GM19372 (cell line): Measurements from ENCODE around the gene ZSWIM3.
"Not testable (repeated sequence)": the region's sequence is repeated elsewhere in the genome, so short reads cannot be mapped to it uniquely, and the experiment has no call there.

Experiments
- ATAC-seq: cut with Tn5 transposase; IDR thresholded peaks from one replicate; pipeline ENCODE4 v1.9.1; 2021; ENCODE audit warnings: mild to moderate bottlenecking, low read depth, moderate library complexity; ENCODE audit not compliant: unreplicated experiment

Gene ZSWIM3

DNA sequence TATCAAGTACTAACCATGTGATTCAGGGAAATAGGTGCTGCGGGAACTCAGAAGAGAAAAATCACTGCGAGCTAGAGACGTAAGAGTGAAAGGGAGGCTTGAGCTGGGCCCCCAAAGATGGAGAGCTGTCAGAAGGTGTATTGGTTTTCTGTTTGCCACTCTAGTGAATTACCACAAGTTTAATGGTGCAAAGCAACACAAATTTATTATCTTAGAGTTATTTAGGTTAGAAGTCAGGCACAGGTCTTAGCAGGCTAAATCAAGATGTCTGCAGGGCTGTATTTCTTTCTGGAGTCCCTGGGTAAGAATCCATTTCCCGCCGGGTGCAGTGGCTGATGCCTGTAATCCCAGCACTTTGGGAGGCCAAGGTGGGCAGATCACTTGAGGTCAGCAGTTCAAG, 2.5 kb downstream of the ZSWIM3 start:
- no peak for ATAC-seq

DNA sequence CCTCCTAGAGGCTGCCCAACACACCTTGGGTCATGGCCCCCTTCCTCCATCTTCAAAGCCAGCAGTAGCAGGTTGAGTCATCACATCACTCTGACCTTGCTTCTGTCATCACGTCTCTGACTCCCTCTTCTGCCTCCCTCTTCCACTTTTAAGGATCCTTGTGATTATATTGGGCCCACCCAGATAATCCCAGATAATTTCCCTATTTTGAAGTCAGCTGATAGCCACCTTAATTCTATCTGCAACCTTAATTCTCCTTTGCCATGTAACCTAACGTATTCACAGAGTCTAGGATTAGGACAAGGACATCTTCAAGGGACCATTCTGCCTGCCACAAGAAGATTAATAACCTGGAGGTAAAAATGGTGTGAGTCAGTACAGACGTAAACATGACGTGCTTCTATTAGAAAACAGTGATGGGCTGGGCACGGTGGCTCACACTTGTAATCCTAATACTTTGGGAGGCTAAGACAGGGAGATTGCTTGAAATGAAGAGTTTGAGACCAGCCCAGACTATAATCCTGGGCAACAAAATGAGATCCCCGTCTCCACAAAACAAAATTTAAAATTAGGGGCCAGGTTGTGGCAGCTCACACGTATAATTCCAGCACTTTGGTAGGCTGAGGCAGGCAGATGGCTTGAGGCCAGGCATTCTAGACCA, 3.3 kb downstream of the ZSWIM3 start:
- ATAC-seq: no peak

- no peak for ATAC-seq
Measured at GRCh38 chr20:45861221-45862075, 4.0 kb downstream of the ZSWIM3 start.

DNA sequence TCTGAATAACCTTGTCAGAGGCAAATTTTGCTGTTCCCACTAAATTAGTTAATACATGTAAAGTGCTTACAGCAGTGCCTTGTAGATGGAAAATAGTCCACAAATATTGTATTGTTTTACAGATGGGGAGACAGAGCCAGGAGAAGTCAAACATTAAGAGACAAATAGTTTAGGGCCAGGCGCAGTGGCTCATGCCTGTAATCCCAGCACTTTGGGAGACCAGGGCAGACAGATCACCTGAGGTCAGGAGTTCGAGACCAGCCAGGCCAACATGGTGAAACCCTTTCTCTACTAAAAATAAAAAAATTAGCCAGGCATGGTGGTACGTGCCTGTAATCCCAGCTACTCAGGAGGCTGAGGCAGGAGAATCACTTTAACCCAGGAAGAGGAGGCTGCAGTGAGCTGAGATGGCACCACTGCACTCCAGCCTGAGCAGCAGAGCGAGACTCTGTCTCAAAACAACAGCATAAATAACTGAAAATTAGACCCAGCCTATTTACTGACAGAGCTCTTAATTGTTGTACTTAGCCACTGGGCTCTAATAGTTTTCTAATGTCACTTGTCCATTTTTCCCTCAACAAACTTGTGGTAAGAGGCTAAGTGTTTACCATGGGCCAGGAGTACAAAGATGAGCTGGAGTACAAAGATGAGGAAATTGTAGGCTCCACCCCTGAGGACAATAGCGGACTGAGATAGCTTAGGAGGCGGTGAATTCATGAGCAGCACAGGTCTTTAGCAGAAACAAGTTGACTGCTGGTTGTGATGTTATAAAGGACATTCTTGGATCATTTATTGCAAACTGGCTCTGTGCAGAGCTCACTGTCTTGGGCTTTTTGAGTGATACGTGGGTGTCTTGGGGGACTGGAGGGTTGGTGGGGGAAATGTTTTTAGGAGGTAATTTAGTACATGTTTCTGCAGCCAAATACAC, 6.4 kb downstream of the ZSWIM3 start:
- no peak for ATAC-seq

DNA sequence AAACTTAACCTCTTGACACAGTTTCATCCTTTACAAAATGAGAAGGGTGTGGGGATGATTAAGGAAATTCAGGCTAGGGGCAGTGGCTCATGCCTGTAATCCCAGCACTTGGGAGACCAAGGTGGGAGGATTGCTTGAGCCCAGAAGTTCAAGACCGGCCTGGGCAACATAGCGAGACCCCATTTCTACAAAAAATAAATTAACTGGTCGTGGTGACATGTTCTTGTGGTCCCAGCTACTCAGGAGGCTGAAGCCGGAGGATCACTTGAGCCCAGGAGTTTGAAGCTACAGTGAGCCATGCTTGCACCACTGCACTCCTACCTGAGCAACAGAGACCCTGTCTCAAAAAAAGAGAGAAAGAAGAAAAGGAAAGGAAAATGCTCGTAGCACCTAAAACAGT, 9.0 kb downstream of the ZSWIM3 start:
- no peak for ATAC-seq

DNA sequence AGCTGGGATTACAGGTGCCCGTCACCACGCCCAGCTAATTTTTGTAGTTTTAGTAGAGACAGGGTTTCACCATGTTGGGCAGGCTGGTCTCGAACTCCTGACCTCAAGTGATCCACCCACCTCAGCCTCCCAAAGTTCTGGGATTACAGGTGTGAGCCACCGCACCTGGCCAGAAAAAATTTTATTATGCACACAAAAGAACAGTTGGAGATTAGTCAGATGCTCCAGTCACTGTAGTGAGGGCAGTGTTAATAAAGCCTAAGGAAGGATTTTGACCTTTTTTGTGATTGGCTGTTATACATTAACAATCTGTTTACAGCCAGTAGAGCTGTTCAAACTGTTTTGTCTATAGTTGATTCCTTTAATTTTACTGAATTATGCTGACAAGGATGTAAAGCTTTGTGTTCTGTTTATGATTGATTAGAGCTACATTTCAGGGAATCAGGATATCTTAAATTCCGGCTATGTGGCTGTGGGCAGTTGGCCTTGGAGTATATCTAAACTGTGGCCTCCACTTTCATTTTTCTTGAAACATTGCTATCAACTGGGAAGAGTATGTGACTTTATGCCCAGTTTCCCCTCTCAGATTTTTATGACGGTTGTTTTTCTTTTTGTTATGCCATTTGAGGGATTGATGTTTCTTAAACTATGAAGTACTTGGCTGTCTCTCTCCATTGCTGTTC, 9.9 kb downstream of the ZSWIM3 start:
- ATAC-seq: no peak

DNA sequence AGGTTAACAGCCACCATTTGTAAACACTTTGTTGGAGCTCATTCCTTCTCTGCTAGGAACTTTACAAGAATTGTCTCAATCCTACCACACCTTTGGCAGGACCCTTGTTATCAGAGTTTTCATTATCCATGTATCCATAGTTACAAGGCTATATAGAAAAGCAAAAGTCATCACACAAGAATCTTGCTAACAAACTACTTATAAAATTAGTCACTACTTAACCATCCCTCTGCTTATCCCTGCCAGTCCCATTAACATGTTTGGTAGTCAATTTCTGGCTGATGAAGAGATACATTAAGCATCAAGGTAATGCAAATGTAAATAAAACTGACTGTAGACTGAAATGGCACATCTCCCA, 10.4 kb downstream of the ZSWIM3 start:
- no peak for ATAC-seq

DNA sequence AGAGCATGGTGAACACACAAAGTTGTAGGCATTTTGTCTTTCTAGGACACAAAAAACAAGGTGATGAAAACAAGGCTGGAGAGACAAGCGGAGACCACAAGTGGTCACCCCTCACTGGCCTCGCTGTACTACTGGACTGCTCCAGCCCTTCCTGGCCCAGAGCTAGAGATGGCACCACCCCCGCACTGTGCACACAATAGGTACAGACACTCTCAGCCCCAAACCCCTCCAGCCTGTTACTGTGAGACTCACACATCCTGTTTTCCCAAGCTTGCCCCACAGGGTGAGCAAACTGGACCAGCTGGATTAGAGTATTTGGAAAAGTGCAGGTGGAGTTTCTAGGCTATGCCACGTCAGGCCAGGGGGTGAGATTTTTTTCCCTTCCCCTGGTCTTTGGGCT, 15.2 kb downstream of the ZSWIM3 start:
- no peak for ATAC-seq

DNA sequence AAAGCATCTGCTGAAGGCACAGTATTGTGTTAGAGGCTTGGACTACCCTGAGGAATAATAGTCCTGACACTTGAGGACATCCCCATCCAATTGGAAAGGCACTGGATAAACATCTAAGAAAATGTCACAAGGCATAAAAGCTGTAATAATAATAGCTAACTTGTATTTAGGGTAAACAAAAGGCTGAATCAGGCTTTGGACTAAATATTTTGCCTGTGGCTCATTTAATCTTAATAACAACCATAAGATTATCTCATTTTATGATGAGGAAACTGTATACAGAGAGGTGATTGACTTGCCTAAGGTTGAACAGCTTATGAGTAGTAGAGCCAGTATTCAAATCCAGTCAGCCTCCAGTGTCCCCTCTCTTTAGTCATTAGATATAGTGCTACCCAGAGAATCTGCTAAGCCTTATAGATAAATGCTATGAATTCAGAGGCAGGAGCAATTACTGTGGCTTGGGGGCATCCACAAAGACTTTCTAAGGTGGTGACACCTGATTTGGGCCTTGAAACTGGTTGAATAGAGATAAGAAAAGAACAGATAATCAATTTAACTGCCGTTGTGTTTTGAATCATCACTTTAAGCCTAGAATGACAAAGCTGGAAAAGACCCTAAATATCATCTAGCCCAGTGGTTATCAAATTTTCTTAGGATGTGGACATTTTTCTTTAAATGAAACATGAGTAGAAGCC, 16.1 kb downstream of the ZSWIM3 start:
- no peak for ATAC-seq

DNA sequence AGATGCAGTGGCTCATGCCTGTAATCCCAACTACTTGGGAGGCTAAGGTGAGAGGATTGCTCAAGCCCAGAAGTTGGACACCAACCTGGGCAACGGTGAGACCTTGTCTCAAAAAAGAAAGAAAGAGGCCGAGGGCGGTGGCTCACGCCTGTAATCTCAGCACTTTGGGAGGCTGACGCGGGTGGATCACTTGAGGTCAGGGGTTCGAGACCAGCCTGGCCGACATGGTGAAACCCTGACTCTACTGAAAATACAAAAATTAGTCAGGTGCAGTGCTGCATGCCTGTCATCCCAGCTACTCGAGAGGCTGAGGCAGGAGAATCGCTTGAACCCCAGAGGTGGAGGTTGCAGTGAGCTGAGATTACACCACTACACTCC, 16.7 kb downstream of the ZSWIM3 start:
- not testable (repeated sequence) for ATAC-seq

GRCh38 chr20:45874576-45874975, 17.2 kb downstream of the ZSWIM3 start:
- ATAC-seq: no peak

- ATAC-seq: no peak
Measured at GRCh38 chr20:45878076-45878761, 20.8 kb downstream of the ZSWIM3 start.

DNA sequence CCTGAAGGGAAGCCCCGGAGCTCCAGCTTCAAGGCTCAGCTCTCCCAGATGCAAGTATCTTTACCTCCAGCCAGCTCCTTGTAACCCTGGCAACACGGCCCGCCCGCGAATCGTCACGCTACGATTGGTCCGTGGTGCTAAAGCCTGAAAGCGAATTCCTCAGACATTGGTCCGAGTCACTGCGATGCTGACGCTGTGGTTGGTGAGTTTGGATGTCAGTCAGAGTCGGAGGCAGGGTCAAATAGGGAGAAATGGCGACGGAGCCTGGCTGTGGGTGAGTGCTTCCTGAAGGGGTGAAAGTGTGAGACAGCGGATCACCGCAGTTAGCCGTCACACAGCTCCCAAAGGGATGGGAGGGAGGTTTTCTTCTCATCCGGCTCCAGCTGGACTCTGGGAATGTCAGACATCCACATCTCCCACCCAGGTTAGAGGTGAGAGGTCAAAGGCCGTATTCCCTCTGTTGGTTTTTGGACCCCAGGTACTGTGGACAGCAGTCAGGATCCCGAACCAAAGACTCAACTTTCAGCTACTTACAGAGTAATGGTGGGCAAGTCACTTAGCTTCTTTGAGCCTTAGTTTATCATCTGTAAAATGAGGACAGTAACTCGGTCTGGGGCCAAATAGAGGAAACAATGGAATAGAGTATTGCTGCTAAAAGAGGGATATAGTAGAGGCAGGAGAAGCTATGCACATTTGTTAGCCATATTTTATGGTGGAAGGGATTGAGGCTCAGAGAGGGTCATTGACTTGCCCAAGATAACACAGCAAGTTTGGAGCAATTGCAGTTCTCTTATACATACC, 23.8 kb downstream of the ZSWIM3 start, which contains the start of gene ZSWIM1:
TSS of gene ZSWIM1 (plus strand) at position 240 of the 801 bp plus-strand sequence. CDS start 1,366 bp downstream, outside the sequence.
- ATAC-seq: peak; percentile 98

DNA sequence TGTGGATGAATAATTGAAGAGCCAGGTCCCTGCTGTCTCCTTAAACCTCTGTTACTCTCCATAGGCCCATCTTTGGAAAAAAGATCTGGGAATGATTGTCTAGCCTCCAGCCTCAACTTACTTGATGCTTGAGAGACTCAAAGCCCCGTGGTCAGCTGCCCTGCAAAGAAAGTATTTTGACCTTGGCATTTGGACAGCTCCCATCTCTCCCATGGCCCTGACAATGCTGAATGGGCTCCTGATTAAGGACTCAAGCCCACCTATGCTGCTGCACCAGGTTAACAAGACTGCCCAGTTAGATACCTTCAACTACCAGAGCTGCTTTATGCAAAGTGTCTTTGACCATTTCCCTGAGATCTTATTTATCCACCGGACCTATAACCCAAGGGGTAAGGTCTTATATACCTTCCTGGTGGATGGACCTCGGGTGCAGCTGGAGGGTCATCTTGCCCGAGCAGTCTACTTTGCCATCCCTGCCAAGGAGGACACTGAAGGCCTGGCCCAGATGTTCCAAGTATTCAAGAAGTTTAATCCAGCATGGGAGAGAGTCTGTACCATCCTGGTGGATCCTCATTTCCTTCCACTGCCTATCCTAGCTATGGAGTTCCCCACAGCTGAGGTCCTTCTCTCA, 25.2 kb downstream of the ZSWIM3 start:
- no peak for ATAC-seq

- ATAC-seq: no peak
Measured at GRCh38 chr20:45883100-45883469, 25.7 kb downstream of the ZSWIM3 start.

DNA sequence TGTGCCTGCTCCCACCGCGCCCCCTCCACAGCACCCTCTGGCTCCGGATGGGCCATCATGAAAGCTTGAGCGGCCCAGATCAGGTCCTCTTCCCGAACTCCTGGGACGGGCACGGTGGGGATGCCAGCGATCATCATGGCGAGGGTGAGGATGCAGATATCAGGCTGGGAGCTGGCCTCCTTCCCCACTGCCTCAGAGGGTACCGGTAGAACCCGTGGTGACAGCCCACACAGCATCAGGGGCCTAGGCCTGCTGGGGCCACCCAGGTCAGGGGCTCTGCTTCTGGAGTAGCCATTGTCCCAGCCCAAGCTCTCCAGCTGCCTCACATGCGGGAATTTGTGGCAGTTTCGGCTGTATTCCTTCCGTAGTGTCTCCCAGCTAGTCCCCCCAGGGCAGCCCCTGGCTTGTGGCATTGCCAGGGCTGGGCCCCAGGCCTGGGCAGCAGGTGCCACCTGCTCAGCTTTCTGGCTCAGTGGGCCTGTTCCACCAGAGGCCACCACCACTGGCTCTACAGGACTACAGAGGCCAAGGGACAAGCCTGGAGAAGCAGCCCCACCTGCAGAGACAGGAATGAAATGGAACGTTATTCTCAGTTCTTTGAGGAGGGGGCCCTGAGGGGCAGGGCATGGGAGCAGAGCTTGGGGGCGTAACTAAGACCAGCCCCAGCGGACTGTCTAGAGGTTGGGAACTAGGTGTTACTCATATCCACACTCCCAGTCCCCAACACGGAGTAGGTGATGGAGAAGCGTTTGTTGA, 29.4 kb downstream of the ZSWIM3 start:
- no peak for ATAC-seq

DNA sequence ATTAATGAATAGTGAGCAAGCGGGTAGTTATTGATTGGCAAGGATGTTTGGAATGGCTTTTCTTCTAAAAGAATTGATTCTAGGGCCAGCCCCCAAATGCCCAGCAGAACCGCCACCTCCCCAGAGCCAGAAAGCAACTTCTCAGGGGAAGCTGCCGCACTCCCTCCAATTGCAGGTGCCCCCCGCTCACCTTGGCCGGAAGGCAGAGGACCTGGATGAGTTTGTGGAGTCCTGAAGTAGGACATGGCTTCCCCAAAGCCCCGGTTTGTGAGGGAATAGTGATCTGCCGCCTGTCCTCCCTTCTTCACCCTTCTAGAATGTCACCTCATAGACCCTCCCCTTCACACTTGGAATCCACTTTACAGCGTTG, 29.9 kb downstream of the ZSWIM3 start, which contains the start of gene SPATA25:
TSS of gene SPATA25 (minus strand) at position 277 of the 370 bp plus-strand sequence. CDS start at position 245, 32 bp downstream.
- ATAC-seq: no peak
